Astrocyte (in vitro differentiated cells and primary cell): ENCODE measurements around the gene STX17. TPM values are rescaled to one million over a fixed set of nuclear protein-coding genes. Genes with fewer than 3 reads are reported as not detected.

ENCODE experiments used
- DNase-seq: peaks from one replicate; pipeline ENCODE4 v3.0.0-alpha.2; 2010; ENCODE audit warnings: low read depth
- FAIRE-seq: peaks from 2 replicates; lab custom pipeline; 2011; peaks lifted over from hg19 to GRCh38; lab: Jason Lieb, UNC
- H2AFZ ChIP-seq: 2 replicates; pipeline ENCODE4 v1.6.0; 2012; ENCODE audit warnings: low read depth, low read length, inconsistent platforms
- H3K27ac ChIP-seq: 2 replicates; pipeline ENCODE4 v1.5.1; 2011; ENCODE audit warnings: low read depth, low read length, inconsistent platforms
- H3K27me3 ChIP-seq: 2 replicates; pipeline ENCODE4 v1.6.0; 2011; ENCODE audit warnings: low read length, inconsistent platforms; ENCODE audit not compliant: insufficient read depth
- H3K36me3 ChIP-seq: 2 replicates; pipeline ENCODE4 v1.5.1; 2011; ENCODE audit warnings: low read length, inconsistent platforms; ENCODE audit not compliant: insufficient read depth
- H3K4me1 ChIP-seq: 2 replicates; pipeline ENCODE4 v1.5.1; 2011; ENCODE audit warnings: low read length, inconsistent platforms; ENCODE audit not compliant: insufficient read depth
- H3K4me2 ChIP-seq: 2 replicates; pipeline ENCODE4 v1.6.0; 2012; ENCODE audit warnings: low read length, inconsistent platforms
- H3K4me3 ChIP-seq: 2 replicates; pipeline ENCODE4 v1.5.1; 2011; ENCODE audit warnings: low read depth, mild to moderate bottlenecking, low read length, inconsistent platforms; ENCODE audit not compliant: insufficient read depth
- H3K79me2 ChIP-seq: 2 replicates; pipeline ENCODE4 v1.6.0; 2012; ENCODE audit warnings: mild to moderate bottlenecking, low read length, inconsistent platforms; ENCODE audit not compliant: insufficient read depth
- H3K9ac ChIP-seq: 2 replicates; pipeline ENCODE4 v1.6.0; 2012; ENCODE audit warnings: mild to moderate bottlenecking, low read length, inconsistent platforms
- H3K9me3 ChIP-seq: 2 replicates; pipeline ENCODE4 v1.5.1; 2012; ENCODE audit warnings: low read depth, mild to moderate bottlenecking, low read length, inconsistent platforms; ENCODE audit not compliant: insufficient read depth
- H4K20me1 ChIP-seq: 2 replicates; pipeline ENCODE4 v1.6.0; 2012; ENCODE audit warnings: low read length, inconsistent platforms; ENCODE audit not compliant: insufficient read depth
- H3K27ac Mint-ChIP-seq: one replicate; pipeline ENCODE4 v1.8.0; 2021; ENCODE audit warnings: mild to moderate bottlenecking, mixed read lengths; ENCODE audit not compliant: unreplicated experiment
- H3K27me3 Mint-ChIP-seq: one replicate; pipeline ENCODE4 v1.8.0; 2021; ENCODE audit warnings: low read depth, mixed read lengths; ENCODE audit not compliant: unreplicated experiment
- H3K36me3 Mint-ChIP-seq: one replicate; pipeline ENCODE4 v1.8.0; 2021; ENCODE audit warnings: low read depth, mixed read lengths; ENCODE audit not compliant: unreplicated experiment
- H3K4me1 Mint-ChIP-seq: one replicate; pipeline ENCODE4 v1.8.0; 2021; ENCODE audit warnings: low read depth, mixed read lengths; ENCODE audit not compliant: unreplicated experiment
- H3K4me3 Mint-ChIP-seq: one replicate; pipeline ENCODE4 v1.8.0; 2021; ENCODE audit warnings: mild to moderate bottlenecking, moderate library complexity, mixed read lengths; ENCODE audit not compliant: unreplicated experiment
- H3K9me3 Mint-ChIP-seq: one replicate; pipeline ENCODE4 v1.8.0; 2021; ENCODE audit warnings: mild to moderate bottlenecking, mixed read lengths; ENCODE audit not compliant: unreplicated experiment
- EZH2 ChIP-seq: IDR thresholded peaks from 2 replicates; pipeline ENCODE4 v1.6.1; 2012; ENCODE audit warnings: mild to moderate bottlenecking, low read length, inconsistent platforms; ENCODE audit not compliant: insufficient read depth
- total RNA-seq: library from RNA; stranded (reverse); gene quantifications from 2 replicates; pipeline ENCODE4 v1.2.1, GENCODE V29; 2021
- TF ChIP-seq, protein P1 (sequence below): IDR thresholded peaks from 2 replicates; pipeline ENCODE4 v1.5.1; 2011; ENCODE audit warnings: low read depth, mild to moderate bottlenecking, inconsistent platforms, low read length, moderate library complexity; ENCODE audit not compliant: insufficient read depth

The STX17 gene
- total RNA-seq, 1 donor from 2014 or later = 28.3 TPM

DNA sequence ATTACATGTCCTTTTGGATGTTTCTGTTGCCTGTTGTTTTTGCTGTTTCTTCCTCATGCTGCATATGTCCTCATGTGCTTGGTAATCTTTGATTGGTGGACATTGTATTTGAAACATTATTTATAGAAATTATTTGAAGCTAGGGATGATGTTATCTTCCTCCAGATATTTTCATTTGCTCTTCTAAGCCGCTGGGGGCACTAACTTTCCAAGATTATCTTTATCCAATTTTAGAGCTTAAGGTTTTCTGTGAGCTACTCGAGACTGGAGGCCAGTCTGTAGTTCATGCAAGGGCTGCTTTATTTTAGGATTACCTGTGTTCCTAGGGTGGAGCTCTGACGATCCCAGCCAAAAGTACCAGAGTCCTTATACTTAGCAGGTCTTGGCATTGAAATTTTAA is 40.9 kb downstream of the STX17 start:
- Mint-ChIP-seq H3K36me3 (peaks cover 8% of the 10 kb centered on the region), H3K4me3 (no peak overlapping the region), H3K4me1 (peaks cover 3% of the 10 kb centered on the region), H3K27me3 (no peaks in the 10 kb centered on the region), H3K9me3 (no peaks in the 10 kb centered on the region), H3K27ac (no peak overlapping the region)
- no peak overlapping the region for H3K9ac ChIP-seq
- H3K27me3 ChIP-seq = no peaks in the 10 kb centered on the region
- H3K4me3 ChIP-seq = no peak overlapping the region
- no peaks in the 10 kb centered on the region for H3K4me1 ChIP-seq
- no peaks in the 10 kb centered on the region for H3K9me3 ChIP-seq
- TF ChIP-seq, protein P1, sequence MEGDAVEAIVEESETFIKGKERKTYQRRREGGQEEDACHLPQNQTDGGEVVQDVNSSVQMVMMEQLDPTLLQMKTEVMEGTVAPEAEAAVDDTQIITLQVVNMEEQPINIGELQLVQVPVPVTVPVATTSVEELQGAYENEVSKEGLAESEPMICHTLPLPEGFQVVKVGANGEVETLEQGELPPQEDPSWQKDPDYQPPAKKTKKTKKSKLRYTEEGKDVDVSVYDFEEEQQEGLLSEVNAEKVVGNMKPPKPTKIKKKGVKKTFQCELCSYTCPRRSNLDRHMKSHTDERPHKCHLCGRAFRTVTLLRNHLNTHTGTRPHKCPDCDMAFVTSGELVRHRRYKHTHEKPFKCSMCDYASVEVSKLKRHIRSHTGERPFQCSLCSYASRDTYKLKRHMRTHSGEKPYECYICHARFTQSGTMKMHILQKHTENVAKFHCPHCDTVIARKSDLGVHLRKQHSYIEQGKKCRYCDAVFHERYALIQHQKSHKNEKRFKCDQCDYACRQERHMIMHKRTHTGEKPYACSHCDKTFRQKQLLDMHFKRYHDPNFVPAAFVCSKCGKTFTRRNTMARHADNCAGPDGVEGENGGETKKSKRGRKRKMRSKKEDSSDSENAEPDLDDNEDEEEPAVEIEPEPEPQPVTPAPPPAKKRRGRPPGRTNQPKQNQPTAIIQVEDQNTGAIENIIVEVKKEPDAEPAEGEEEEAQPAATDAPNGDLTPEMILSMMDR = peak; percentile 25
- no peak for TF ChIP-seq EZH2
- DNase-seq (no peak), FAIRE-seq (peak; percentile 39)
- no peak overlapping the region for H2AFZ ChIP-seq
- H3K4me2 ChIP-seq = no peak overlapping the region
- no peaks in the 10 kb centered on the region for H3K79me2 ChIP-seq
- H3K27ac ChIP-seq = no peak overlapping the region
- H4K20me1 ChIP-seq = no peaks in the 10 kb centered on the region
- H3K36me3 ChIP-seq = no peaks in the 10 kb centered on the region

DNA sequence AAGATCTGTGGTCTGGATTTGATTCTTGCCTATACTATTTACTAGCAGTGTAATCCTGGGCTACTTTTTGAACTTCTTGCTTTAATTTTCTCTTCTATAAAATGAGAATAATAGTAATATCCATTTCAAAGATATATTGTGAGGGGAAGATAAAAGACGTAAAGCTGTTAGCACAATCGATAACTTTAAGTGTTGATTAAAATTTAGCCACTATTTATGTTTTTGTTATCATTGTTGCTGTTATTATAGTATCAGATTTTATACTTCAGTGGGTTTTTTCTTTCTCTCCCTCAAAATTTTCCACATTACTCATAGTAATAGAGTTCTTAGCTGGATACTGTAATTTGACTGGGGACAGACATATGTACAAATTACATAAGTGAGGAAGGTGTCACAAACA is 42.0 kb downstream of the STX17 start:
- Histone ChIP-seq H3K4me1 (no peaks in the 10 kb centered on the region), H4K20me1 (no peaks in the 10 kb centered on the region), H3K4me3 (no peak overlapping the region), H3K36me3 (no peaks in the 10 kb centered on the region), H3K27me3 (no peaks in the 10 kb centered on the region), H3K9ac (no peak overlapping the region), H2AFZ (no peak overlapping the region), H3K9me3 (no peaks in the 10 kb centered on the region), H3K79me2 (no peaks in the 10 kb centered on the region), H3K27ac (no peak overlapping the region), H3K4me2 (no peak overlapping the region)
- no peak overlapping the region for H3K4me3 Mint-ChIP-seq
- no peaks in the 10 kb centered on the region for H3K9me3 Mint-ChIP-seq
- FAIRE-seq (no peak), DNase-seq (no peak)
- H3K27ac Mint-ChIP-seq = no peak overlapping the region
- peaks cover 11% of the 10 kb centered on the region for H3K36me3 Mint-ChIP-seq
- H3K4me1 Mint-ChIP-seq = peaks cover 3% of the 10 kb centered on the region
- TF ChIP-seq, protein P1 = no peak
- TF ChIP-seq EZH2 = no peak
- no peaks in the 10 kb centered on the region for H3K27me3 Mint-ChIP-seq

DNA sequence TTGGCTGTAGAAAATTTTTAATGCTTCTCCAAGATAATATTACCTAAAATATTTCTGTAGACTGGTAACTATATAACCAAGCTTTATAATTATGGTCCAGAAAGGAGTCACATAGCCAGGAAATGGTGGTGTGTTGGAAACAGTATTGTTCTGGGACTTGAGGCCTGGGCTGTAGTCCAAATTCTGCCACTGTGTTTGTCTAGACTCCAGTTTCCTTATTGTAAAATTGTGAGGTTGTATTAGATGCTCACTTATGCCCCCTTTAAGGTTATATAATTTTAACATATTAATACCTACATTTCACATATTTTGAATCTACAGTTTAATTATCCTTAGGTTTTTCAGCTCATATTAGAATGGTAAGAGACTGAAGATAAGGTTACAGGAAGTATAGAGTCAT is 42.4 kb downstream of the STX17 start:
- peaks cover 13% of the 10 kb centered on the region for H3K36me3 Mint-ChIP-seq
- no peaks in the 10 kb centered on the region for H3K9me3 Mint-ChIP-seq

More for the DNA sequence above, 42.4 kb downstream of the STX17 start:
- H3K79me2 ChIP-seq = no peaks in the 10 kb centered on the region
- H4K20me1 ChIP-seq = no peaks in the 10 kb centered on the region
- no peaks in the 10 kb centered on the region for H3K36me3 ChIP-seq
- H3K27ac ChIP-seq = no peak overlapping the region
- no peak overlapping the region for H2AFZ ChIP-seq
- Mint-ChIP-seq H3K27ac (no peak overlapping the region), H3K4me3 (no peak overlapping the region), H3K27me3 (no peaks in the 10 kb centered on the region), H3K4me1 (peaks cover 3% of the 10 kb centered on the region)
- no peak overlapping the region for H3K4me3 ChIP-seq
- H3K27me3 ChIP-seq = no peaks in the 10 kb centered on the region
- TF ChIP-seq EZH2 = no peak
- TF ChIP-seq, protein P1 = no peak
- H3K9ac ChIP-seq = no peak overlapping the region
- H3K9me3 ChIP-seq = no peaks in the 10 kb centered on the region
- peak; percentile 3 for DNase-seq
- no peaks in the 10 kb centered on the region for H3K4me1 ChIP-seq
- no peak overlapping the region for H3K4me2 ChIP-seq
- peak; percentile 34 for FAIRE-seq
